ENCODE data around the gene MSANTD1. TPM values are rescaled to one million over a fixed set of nuclear protein-coding genes. Genes with fewer than 3 reads are reported as not detected.

Gene MSANTD1
- not detected in 2 replicates for total RNA-seq

DNA sequence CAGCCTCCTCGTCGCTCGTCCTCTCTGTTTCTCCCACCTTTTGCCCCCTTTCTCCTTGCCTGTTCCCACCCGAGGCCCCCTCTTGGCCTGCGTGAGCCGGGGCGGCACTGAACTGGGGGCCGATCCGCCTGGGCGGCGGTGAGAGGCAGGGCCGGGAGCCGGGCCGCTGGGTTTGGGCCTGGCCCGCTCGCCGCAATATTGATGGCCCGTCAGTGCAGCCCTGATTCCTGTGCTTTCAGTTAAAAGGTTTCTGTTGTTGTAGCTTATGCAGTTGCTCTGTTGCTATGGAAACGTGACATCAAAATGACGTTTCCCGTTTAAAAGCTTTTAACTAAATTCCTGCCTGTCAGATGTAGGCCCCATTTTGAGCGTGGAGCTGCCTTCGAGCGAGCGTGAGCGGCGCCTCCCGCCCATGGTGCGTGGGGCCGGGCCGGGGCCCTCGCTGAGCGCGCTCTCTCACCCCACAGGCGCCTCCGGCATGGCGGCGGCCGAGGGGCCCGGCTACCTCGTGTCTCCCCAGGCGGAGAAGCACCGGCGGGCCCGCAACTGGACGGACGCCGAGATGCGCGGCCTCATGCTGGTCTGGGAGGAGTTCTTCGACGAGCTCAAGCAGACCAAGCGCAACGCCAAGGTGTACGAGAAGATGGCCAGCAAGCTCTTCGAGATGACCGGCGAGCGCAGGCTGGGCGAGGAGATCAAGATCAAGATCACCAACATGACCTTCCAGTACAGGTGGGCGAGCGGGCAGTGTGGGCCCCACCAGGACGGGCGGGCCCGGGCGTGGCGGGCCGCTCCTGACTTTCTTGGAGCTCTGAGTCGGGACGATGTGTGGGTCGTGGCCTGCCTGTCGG, at the start of gene MSANTD1:
TSS of gene MSANTD1 (plus strand) at position 349 of the 851 bp plus-strand sequence. CDS start at position 413, 64 bp downstream.

DNA sequence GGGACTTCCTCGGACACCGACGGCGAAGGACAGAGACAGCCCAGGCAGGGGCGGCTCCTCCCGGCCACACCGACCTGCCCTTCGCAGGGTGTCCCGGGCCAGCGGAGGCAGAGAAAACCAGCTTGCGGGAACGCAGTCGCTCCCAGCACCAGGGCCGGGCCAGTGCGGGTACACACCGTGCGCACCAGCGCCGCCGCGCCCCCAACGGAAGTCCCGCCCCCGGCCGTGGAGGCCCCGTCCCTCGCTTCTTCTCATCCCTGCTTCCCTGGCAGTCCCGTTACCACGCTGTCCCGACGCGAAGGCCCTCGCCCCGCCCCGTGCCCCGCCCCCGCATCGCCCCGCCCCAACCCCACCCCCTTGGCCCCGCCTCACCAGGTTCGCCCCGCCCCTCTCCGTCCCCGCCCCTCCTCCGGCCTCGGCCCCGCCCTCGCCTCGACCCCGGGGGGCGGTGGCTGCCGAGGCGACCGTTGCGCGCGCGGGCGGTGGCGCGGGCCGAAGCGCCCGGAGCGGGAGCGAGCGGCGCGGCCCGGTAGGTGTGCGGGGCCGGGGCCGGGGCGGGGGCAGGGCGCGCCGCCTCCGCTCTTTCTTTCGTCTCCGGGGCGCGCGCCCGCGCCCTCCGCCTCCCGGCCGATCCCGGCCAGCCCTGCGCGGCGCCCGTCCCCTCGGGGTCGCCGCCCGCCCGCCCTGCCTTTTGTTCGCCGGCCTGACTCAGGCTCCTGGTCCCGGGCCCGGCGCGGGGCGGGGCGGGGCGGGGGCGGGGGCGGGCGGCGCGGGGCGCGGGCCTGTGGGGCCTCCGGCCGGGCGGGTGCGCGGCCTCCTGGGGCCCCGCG, 43.8 kb downstream of the MSANTD1 start, which contains the start of gene RGS12:
TSS of gene RGS12 (plus strand) at position 451 of the 830 bp plus-strand sequence. CDS start 23,150 bp downstream, outside the sequence.

Other genes starting within 250 kb of the MSANTD1 start
- not detected in 2 replicates for gene HTT-AS, start 174.6 kb upstream of the MSANTD1 start, total RNA-seq
- gene HTT, start 174.5 kb upstream of the MSANTD1 start, total RNA-seq, result 17.9 and 22.2 TPM in 2 replicates
- 6.1 and 8.2 TPM in 2 replicates for gene RGS12, start 43.9 kb downstream of the MSANTD1 start, total RNA-seq
- not detected in 2 replicates for gene HGFAC, start 192.8 kb downstream of the MSANTD1 start, total RNA-seq
- not detected in 2 replicates for gene DOK7, start 214.1 kb downstream of the MSANTD1 start, total RNA-seq